SK-N-MC (cell line): ENCODE measurements around the gene CCDC73.

Experiments used
- EZH2 ChIP-seq: fragments of 200-600 bp; sonication (generic); IDR thresholded peaks from one replicate; pipeline ENCODE4 v1.6.1; 2017; ENCODE audit warnings: antibody characterized with exemption
- FOXP2 ChIP-seq: optimal IDR thresholded peaks from 2 replicates; pipeline ENCODE3; 2011; ENCODE audit warnings: mild to moderate bottlenecking, moderate library complexity; ENCODE audit not compliant: insufficient read depth; ENCODE audit errors: extremely low read length, control extremely low read depth
- POLR2AphosphoS5 ChIP-seq: IDR thresholded peaks from 2 replicates; pipeline ENCODE4 v1.6.1; 2012; ENCODE audit warnings: mild to moderate bottlenecking, low read depth, low read length, borderline replicate concordance

DNA sequence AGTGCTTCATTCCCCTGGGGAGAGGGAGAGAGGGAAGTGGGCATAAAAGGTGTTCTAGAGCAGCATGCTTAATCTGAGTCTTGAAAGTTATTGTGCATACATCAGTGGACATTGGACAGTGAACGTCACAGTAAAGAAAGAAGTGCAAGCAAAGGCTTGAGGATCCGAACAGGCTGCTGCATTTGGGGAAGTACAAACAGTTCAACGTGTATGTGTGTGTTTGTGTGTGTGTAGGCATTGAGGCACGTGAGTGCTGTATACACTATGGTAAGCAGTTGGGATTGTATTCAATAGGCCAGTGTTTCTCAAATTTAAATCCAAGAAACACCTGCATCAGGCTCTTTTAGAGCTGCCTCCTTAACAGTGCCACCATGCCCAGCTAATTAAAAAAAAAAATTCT lies 221.2 kb downstream of the CCDC73 start:
- TF ChIP-seq POLR2AphosphoS5 (no peak), EZH2 (no peak), FOXP2 (no peak)
